ENCODE results near the gene FOLR3.
"Not testable (repeated sequence)": the region's sequence is repeated elsewhere in the genome, so short reads cannot be mapped to it uniquely, and the experiment has no call there.

Gene FOLR3

DNA sequence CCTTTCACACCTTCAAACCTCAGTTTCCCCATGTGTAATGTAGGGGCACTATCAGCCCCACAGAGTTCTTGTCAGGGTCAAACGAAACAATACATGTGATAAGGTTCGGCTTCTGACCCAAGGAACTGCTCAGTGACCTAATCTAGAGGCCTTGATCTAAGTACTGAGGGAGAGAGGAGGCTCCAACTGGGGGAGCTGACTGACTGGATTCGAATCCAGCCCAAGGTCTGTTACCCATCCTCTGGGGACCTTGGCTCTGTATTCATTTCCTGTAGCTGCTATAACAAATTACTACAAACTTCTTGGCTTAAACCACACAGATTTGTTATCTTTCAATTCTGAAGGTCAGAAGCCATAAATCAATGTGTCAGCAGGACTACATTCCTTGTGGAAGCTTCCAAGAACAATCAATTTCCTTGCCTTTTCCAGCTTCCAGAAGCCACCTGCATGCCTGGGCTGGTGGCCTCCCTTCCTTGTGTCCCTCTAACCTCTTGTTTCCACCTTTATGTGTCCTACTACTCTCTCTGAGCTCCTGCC lies 12.3 kb upstream of the FOLR3 start:
- no peak for DNase-seq (ENCODE audit: low read depth in 2 of 2)

DNA sequence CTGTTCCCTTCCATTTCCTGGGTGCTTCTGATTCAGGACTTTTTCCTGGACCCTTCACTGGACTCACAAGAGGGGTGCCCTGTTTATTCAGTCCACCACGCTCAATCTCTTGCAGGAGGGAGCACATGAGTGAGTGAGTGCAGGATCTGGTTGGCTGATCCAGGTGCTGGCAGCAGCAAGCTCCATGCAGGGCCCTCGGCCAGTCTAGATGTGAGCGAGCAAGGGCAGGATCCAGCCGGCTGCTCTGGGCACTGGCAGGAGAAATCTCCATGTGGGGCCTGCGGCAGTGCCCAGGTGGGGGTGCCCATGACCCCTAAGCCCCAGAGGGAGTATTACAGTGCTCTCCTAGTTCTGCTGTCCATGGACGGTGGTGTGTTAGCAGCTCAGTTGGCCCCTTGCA lies 11.5 kb upstream of the FOLR3 start:
- no peak for DNase-seq (ENCODE audit: low read depth in 2 of 2)

DNA sequence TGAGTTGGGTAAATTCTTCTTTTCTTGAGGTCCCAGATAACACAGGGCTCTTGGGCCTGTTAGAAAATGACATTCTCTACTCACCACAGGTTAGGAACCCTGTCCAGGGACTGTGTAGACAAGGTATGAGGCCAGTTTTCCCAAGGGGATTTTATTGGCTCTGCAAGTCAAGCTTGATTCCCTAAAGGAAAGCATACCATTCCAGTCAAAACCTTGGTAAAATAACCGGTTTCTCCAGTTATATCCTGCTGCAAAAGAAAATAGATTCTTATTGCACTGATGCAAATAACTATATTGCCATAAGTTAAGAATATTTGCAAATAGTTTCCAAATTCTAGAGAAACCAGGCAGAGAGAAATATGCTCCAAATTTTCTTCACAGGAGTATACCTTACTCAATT lies 9.6 kb upstream of the FOLR3 start:
- DNase-seq (ENCODE audit: low read depth in 2 of 2), result no peak

DNA sequence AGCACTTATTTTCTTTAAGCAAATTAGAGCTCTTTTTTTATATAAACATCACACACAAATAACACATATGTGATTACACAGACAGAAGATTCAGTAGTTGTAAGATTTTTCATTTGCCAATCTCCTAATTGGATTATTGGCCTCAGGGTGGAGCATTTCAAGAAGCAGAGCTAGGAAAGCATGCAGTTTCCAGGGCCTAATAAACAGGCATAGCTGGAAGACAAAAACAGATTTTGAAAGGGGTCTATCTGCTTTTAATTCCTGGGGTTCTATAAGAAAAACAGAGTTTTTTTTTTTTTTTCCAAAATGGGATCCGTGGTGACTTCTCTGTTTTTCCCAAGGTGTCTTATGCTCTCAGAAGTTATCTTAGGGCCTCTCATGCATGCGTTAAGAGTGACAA lies 7.6 kb upstream of the FOLR3 start:
- no peak for DNase-seq (ENCODE audit: low read depth in 2 of 2)

DNA sequence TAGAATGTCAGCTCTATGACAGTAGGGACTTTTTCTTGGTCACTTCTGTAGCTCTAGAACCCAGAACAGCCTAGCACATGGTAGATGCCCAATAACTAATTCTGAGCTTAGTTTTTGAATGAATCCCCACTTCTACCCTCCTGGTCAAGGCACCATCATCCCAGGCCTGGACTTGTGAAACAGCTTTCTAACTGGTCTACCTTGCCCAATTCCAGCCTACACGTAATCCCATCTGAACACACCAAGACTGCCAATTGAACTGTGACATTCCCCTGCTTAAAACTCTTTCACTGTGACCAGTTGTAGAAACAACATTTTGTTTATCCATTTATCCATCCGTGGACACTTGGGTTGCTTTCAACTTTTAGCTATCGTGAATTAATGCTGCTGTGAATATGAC lies 6.1 kb upstream of the FOLR3 start:
- no peak for DNase-seq (ENCODE audit: low read depth in 2 of 2)

DNA sequence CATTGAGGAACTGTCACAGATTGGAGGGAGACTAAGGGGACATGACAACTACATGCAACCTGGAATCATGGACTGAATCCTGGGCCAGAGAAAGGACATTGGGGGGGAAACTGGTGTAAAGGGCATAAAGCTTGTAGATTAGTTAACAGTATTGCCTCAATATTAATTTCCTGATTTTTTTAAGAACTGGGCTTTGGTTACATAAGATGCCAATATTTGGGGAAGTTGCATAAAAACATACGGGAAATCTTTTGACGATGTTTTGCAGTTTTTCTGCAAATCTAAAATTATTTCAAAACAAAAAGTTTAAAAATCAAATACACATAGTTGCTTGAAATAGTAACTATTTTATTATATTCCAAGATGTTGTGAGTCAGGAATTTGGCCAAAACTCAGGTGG lies 2.9 kb upstream of the FOLR3 start:
- no peak for DNase-seq (ENCODE audit: low read depth in 2 of 2)

DNA sequence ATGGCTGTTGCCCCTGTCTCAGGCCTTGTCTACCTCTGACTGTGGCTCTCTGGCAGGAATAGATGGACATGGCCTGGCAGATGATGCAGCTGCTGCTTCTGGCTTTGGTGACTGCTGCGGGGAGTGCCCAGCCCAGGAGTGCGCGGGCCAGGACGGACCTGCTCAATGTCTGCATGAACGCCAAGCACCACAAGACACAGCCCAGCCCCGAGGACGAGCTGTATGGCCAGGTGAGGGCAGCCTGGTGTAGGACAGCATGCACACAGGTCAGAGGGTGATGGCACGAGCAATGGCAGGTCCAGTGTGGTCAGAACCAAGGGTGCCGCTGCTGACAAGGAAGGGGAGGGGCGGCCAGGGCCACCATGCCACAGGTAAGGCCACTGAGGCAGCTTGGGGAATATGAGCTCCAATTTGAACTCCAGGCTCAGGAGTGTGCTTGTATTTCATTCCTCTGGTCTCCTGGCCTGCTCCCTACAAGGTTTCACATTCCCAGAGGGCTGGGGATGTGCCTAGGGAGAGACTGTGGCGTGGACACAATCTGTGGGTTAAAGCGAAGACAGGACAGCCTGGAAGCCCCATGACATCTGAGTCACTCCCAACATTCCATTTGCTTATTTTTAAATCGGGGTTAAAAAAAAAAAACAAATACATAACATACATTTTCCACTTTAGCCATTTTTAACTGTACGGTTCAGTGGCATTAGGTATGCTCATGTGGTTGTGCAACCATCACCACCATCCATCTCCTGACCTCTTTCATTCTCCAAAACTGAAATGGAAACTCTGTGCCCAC lies 562 bp downstream of the FOLR3 start:
- DNase-seq (ENCODE audit: low read depth in 2 of 2), result no peak

DNA sequence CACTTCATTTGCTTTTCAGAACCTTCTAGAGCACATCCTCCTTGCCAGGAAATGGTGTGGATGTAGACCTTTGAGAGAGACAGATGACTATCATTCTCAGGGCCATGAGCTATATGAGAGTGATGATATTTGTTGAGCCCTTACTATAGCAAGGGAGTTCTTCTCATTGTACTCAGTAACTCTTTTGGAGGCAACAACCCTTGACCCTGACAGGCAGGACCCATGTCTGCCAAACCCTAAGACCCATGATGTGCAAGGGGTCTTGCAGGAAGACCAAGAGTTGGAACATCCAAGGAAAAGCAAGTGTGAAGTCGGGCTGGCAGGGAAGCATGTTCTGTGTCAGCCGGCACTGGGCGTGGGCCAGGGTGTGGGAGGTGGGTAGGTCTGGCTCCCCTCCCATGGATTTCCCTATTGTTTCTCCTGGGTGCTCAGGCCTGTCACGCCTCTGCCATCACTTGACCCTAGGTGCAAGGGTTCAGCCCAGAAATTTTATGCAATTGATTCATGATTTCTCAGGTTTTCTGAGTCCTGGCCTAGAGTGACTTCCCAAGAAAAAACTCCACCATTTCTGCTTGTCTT lies 1.2 kb downstream of the FOLR3 start:
- DNase-seq (ENCODE audit: low read depth in 2 of 2), result no peak

DNA sequence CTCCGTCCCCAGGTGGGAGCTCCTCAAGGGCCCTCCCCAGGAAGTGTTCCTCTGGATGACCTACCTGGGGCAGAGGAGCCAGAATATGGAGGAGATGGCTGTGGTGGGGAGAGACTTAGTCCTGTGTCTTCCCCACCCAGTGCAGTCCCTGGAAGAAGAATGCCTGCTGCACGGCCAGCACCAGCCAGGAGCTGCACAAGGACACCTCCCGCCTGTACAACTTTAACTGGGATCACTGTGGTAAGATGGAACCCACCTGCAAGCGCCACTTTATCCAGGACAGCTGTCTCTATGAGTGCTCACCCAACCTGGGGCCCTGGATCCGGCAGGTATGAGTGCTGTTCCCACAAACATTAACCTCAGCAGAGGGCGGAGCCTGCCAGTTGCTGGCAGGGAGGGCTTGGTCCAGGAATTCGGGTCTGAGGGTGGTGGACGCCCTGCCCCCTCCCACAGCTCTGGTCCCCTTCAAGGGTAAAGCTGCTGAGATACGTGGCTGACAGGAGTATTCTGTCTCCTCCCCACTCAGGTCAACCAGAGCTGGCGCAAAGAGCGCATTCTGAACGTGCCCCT lies 3.4 kb downstream of the FOLR3 start:
- DNase-seq (ENCODE audit: low read depth in 2 of 2), result no peak

DNA sequence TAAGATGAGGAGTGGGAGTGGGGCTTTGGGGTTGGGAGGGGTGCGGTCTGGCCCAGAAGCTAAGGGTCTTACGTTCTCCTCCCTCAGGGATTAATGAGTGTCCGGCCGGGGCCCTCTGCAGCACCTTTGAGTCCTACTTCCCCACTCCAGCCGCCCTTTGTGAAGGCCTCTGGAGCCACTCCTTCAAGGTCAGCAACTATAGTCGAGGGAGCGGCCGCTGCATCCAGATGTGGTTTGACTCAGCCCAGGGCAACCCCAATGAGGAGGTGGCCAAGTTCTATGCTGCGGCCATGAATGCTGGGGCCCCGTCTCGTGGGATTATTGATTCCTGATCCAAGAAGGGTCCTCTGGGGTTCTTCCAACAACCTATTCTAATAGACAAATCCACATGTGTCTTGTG lies 4.0 kb downstream of the FOLR3 start:
- no peak for DNase-seq (ENCODE audit: low read depth in 2 of 2)

DNA sequence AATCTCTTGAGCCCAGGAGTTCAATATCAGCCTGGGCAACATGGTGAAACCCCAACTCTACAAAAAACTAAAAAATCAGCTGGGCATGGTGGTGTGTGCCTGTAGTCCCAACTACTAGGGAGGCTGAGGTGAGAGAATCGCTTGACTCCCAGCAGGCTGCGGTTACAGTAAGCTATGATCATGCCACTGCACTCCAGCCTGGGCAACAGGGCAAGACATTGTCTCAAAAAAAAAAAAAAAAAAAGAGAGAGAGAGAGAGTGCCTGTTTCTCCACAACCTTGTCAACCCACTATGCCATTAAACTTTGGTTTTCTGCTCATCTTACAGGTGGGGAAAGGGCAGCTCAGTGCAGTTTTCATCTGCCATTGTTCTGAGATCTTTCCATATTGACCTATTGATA lies 5.1 kb downstream of the FOLR3 start:
- no peak for DNase-seq (ENCODE audit: low read depth in 2 of 2)

DNA sequence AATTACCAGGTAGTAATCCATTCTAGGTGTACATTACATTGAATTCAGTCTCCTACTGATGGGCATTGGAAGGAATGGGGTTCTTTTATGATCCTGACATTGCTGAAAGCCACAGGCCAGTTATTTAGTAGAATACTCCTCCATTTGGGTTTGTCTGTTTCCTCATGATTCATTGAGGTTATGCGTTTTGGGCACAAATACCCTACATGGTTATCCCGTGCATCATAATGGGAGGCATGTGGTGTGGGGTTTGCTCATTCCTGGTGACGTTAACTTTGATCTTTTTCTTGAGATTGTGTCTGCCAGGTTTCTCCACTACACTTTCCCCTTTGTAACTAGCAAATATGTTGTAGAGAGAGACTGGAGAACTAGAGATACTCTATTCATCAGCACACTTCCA lies 5.5 kb downstream of the FOLR3 start:
- no peak for DNase-seq (ENCODE audit: low read depth in 2 of 2)

DNA sequence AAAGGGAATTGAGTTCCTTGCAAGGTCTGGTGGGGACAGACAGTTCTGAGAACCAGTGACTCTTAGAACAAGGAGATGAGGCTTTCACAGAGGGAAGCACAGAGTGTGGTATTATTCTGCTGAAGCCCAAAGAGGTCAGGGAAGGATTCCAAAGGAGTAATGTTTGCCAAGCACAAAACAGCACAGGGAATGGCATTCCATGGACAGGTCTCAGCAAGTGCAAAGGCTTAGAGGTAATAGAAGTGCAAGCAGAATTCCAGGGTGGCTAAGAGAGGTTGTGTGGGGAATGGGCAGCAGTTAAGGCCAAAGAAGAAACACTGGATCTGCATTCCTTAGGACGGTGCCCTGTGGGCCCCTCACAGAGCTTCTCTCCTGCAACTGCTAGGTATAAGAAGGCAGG lies 6.6 kb downstream of the FOLR3 start:
- DNase-seq (ENCODE audit: low read depth in 2 of 2), result not testable (repeated sequence)

DNA sequence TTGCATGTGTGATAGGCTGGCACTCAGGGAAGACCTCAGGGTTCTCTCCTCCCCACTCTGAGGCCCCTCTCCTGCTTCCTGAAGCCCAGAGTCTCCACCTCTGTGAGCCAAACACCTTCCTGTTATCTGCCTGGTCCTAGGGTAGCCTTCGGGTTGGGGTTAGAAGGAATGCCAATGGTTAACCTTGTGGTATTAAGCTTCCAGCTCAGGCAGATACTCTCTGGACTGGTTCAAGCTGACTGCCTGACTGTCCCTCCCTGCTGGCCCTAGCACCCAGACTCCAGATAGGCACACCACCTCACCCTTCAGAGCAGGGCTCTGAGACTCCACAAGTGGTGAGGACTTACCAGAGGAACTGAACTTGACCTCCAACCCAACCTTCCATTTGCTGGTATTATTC lies 7.0 kb downstream of the FOLR3 start:
- not testable (repeated sequence) for DNase-seq (ENCODE audit: low read depth in 2 of 2)

DNA sequence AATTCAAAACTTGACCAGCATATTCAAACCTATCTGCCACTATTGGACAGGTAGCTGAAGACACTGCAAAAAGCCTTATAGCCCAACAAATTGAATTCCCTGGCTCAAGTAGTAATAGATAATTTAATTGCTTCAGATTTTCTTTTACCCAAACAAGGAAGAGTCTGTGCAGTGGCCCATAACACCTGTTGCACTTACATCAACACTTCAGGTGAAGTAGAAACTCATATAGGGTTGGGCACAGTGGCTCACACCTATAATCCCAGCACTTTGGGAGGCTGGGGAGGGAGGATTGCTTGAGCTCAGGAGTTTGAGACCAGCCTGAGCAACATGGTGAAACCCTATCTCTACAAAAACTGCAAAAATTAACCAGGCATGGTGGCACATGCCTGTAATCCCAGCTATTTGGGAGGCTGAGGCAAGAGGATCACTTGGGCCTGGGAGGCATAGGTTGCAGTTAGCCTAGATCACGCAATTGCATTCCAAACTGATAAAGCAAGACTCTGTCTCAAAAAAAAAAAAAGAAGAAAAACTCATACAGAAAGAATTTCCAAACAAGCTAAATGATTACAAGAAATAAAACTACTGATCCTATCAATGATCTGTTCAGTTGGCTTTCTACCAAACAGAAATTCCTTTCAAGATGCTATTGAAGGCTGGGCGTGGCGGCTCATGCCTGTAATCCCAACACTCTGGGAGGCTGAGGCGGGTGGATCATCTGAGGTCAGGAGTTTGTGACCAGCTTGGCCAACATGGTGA lies 9.5 kb downstream of the FOLR3 start:
- no peak for DNase-seq (ENCODE audit: low read depth in 2 of 2)

DNA sequence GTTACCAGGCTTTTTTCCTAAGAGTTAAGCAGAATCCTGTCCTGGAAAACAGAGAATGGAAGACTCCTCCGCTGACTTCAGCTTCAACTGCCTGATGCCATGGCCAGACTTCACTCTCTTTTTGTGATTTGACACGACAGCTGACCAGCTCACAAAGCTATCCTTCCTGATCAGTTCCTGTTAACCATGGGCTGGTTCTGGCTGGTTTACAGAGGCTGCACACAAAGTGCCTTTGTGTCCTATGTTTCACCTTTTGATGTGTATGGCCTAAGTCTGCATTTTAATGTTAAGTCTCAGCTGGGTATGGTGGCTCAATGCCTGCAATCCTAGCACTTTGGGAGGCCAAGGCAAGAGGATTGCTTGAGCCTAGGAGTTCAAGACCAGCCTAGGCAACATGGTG lies 11.1 kb downstream of the FOLR3 start:
- DNase-seq (ENCODE audit: low read depth in 2 of 2), result no peak

DNA sequence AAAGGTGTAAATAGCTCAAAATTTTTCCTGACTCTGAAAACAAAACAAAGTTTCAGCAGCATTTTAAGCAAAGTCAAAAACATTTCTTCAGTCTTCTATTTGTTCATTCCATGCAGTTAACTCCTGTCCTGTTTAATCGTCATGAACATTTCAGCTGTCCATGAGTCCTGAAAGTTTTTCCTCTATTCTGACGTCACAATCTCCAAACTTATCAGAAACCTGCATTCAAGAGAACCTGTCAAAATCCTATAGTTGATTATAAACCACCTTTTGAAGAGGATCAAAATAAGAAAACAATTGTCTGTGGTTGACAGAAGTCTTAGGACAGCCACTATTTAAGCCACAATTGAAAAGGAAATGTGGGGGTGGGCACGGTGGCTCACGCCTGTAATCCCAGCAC lies 15.4 kb downstream of the FOLR3 start:
- no peak for DNase-seq (ENCODE audit: low read depth in 2 of 2)

DNA sequence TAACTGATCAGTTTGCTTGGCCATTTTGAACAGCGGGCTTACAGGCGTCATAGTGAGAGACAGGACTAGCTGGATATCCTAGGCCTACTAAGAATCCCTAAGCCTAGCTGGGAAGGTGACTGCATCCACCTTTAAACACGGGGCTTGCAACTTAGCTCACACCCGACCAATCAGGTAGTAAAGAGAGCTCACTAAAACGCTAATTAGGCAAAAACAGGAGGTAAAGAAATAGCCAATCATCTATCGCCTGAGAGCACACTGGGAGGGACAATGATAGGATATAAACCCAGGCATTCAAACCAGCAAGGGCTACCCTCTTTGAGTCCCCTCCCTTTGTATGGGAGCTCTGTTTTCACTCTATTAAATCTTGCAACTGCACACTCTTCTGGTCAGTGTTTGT lies 18.3 kb downstream of the FOLR3 start:
- not testable (repeated sequence) for DNase-seq (ENCODE audit: low read depth in 2 of 2)

DNA sequence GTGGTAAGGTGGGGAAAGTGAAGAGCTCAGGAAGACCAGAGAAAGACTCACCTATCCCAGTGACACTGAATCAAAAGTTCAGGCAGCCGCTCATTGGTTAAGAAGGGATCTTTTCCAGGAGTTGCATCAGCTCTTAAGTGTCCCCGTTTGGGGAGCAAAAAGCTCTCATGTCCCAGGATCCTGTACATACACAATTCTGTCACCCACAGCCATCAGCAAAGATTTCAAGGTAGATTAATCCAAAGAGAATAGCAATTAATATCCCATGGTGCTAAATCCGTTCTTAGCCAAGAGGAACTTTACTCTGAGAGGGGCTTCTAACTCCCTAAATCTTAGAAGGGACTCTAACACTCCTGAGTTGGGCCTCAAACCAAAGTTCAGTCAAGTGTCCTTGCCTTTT lies 19.3 kb downstream of the FOLR3 start:
- DNase-seq (ENCODE audit: low read depth in 2 of 2), result no peak

DNA sequence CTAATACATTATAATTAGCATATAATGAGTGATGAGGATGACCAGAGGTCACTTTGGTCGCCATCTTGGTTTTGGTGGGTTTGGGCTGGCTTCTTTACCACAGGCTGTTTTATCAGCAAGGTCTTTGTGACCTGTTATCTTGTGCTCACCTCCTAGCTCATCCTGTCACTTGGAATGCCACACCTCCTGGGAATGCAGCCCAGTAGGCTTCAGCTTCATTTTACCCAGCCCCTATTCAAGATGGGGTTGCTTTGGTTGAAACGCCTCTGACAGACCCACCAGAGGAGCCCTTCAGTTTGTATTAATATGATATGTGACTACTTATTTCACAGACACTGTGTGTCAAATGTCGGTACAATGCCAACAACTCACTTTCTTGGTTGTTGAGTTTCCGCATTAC lies 20.2 kb downstream of the FOLR3 start:
- DNase-seq (ENCODE audit: low read depth in 2 of 2), result no peak

DNA sequence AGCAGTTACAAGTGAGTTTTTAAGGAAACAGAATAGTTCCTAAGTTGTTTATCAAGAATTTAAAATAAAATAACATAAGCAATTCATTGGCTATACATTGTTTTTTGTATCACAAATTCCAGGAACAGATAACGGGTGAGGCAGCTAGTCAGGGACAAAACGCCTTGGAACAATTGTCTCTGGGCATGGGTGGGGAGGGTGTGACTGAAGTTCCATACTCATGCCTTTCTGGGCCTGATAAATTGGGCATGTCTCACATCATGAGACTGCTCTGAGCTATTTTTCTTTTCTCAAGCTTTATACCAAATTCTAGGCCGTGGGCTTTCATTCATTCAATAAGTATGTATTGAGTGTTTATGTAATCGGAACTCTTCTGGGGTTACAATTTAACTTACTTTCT lies 21.6 kb downstream of the FOLR3 start:
- no peak for DNase-seq (ENCODE audit: low read depth in 2 of 2)

DNA sequence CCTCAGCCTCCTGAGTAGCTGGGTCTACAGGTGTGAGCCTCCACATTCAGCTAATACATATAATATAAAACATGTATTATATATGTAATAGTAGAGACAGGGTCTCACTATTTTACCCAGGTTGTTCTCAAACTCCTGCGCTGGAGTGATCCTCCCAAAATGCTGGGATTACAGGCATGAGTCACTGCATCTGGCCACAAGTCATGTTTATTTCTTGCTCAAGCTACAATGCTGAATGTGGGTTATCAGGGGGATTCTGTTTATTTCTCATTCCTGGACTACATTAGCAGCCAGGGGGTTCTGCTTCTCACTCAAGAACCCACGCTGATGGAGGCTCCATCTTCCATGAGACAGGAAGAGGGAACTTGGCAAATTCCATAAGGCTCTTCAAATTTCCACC lies 24.8 kb downstream of the FOLR3 start:
- no peak for DNase-seq (ENCODE audit: low read depth in 2 of 2)

Measured in stimulated activated CD8-positive, alpha-beta memory T cell treated with anti-CD3 and anti-CD28 coated beads, Interleukin-7, amount 100 ng/mL, for 1 hour (primary cell).